HepG2 (cell line): ENCODE measurements around the gene NCLN. TPM values are rescaled to one million over a fixed set of nuclear protein-coding genes. Genes with fewer than 3 reads are reported as not detected.

Source experiments
- ATAD3A ChIP-seq: sonication (generic); formaldehyde crosslinking; IDR thresholded peaks from 2 replicates; pipeline ENCODE4 v1.4.0; 2020; ENCODE audit warnings: missing genetic modification reagents
- TCF12 ChIP-seq, 2 experiments: fragments of 450-650 bp in 1 of 2; sonication (generic) in 1 of 2; formaldehyde crosslinking in 1 of 2; IDR thresholded peaks; 2 replicates each; pipeline versions ENCODE4 v1.6.1 to v1.8.0; 2017 to 2022; ENCODE audit warnings: antibody characterized with exemption in 1 of 2, mild to moderate bottlenecking in 1 of 2, missing genetic modification reagents in 1 of 2, moderate library complexity in 1 of 2
- polyA plus RNA-seq, 8 experiments: library from polyadenylated mRNA; depleted of rRNA in 3 of 8; stranded (reverse) in 7 of 8; unstranded in 1 of 8; fragments of >200 nt; fragmentation: Illumina TruSeq in 4 of 8; extraction: Trizol in 4 of 8; gene quantifications; 2 replicates each; pipeline versions ENCODE4 v1.2.1 to v1.2.3, GENCODE V29; 2011 to 2016; ENCODE audit warnings: low read depth in 4 of 8, missing spikeins in 1 of 8, mixed read lengths in 1 of 8; ENCODE audit not compliant: insufficient read depth in 1 of 8
- total RNA-seq, 5 experiments: library from RNA; depleted of rRNA; stranded (reverse); fragments of >200 nt; fragmentation: Illumina TruSeq; extraction: Trizol; gene quantifications; 2 replicates each; pipeline ENCODE4 v1.2.3, GENCODE V29; 2016; ENCODE audit warnings: low read depth in 1 of 5
- TF ChIP-seq, protein P1 (sequence below): sonication (generic); formaldehyde crosslinking; IDR thresholded peaks from 2 replicates; pipeline ENCODE4 v1.5.1; 2020; ENCODE audit warnings: mild to moderate bottlenecking, missing genetic modification reagents
- TF ChIP-seq, protein P2 (sequence below): sonication (generic); formaldehyde crosslinking; IDR thresholded peaks from 2 replicates; pipeline ENCODE4 v1.4.0; 2020; ENCODE audit warnings: missing genetic modification reagents

Gene NCLN
- total and polyA plus RNA-seq, 2 of the 13 experiments (the other 11 are each of a cell fraction or from before 2014, with no cell fraction given): 42.6 to 56.0 TPM

DNA sequence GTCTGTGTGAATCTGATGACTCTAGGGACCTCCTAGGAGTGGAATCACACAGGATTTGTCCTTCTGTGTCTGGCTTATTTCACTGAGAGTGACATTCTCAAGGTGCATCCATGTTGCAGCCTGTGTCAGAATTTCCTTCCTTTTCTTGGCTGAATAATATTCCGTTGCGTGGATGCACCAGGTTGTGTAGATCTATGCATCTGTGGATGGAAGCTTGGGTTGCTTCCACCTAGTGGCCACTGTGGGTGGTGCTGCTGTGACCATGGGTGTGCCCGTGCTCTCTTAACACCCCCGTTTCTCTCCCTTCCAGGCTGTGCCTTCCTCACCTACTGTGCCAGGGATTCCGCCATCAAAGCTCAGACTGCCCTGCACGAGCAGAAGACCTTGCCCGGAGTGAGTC lies 64.9 kb downstream of the NCLN start (continued):
- TF ChIP-seq, protein P1, sequence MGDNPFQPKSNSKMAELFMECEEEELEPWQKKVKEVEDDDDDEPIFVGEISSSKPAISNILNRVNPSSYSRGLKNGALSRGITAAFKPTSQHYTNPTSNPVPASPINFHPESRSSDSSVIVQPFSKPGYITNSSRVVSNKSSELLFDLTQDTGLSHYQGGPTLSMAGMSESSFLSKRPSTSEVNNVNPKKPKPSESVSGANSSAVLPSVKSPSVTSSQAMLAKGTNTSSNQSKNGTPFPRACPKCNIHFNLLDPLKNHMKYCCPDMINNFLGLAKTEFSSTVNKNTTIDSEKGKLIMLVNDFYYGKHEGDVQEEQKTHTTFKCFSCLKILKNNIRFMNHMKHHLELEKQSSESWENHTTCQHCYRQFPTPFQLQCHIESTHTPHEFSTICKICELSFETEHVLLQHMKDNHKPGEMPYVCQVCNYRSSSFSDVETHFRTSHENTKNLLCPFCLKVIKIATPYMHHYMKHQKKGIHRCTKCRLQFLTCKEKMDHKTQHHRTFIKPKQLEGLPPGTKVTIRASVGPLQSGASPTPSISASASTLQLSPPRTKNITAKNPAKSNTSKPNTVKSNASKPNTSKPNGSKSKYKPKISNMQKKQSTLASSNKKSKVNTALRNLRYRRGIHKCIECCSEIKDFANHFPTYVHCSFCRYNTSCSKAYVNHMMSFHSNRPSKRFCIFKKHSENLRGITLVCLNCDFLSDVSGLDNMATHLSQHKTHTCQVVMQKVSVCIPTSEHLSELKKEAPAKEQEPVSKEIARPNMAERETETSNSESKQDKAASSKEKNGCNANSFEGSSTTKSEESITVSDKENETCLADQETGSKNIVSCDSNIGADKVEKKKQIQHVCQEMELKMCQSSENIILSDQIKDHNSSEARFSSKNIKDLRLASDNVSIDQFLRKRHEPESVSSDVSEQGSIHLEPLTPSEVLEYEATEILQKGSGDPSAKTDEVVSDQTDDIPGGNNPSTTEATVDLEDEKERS (CRISPR knock-in tag): no peak
- no peak for TF ChIP-seq TCF12 (IDR thresholded peaks at IDR 0.05)
- TF ChIP-seq TCF12 (CRISPR knock-in tag; IDR thresholded peaks at IDR 0.05): no peak
- TF ChIP-seq ATAD3A (CRISPR knock-in tag): no peak
- TF ChIP-seq, protein P2, sequence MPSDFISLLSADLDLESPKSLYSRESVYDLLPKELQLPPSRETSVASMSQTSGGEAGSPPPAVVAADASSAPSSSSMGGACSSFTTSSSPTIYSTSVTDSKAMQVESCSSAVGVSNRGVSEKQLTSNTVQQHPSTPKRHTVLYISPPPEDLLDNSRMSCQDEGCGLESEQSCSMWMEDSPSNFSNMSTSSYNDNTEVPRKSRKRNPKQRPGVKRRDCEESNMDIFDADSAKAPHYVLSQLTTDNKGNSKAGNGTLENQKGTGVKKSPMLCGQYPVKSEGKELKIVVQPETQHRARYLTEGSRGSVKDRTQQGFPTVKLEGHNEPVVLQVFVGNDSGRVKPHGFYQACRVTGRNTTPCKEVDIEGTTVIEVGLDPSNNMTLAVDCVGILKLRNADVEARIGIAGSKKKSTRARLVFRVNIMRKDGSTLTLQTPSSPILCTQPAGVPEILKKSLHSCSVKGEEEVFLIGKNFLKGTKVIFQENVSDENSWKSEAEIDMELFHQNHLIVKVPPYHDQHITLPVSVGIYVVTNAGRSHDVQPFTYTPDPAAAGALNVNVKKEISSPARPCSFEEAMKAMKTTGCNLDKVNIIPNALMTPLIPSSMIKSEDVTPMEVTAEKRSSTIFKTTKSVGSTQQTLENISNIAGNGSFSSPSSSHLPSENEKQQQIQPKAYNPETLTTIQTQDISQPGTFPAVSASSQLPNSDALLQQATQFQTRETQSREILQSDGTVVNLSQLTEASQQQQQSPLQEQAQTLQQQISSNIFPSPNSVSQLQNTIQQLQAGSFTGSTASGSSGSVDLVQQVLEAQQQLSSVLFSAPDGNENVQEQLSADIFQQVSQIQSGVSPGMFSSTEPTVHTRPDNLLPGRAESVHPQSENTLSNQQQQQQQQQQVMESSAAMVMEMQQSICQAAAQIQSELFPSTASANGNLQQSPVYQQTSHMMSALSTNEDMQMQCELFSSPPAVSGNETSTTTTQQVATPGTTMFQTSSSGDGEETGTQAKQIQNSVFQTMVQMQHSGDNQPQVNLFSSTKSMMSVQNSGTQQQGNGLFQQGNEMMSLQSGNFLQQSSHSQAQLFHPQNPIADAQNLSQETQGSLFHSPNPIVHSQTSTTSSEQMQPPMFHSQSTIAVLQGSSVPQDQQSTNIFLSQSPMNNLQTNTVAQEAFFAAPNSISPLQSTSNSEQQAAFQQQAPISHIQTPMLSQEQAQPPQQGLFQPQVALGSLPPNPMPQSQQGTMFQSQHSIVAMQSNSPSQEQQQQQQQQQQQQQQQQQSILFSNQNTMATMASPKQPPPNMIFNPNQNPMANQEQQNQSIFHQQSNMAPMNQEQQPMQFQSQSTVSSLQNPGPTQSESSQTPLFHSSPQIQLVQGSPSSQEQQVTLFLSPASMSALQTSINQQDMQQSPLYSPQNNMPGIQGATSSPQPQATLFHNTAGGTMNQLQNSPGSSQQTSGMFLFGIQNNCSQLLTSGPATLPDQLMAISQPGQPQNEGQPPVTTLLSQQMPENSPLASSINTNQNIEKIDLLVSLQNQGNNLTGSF (CRISPR knock-in tag): no peak
